ENCODE data around the gene ARHGEF4.

Gene ARHGEF4

DNA sequence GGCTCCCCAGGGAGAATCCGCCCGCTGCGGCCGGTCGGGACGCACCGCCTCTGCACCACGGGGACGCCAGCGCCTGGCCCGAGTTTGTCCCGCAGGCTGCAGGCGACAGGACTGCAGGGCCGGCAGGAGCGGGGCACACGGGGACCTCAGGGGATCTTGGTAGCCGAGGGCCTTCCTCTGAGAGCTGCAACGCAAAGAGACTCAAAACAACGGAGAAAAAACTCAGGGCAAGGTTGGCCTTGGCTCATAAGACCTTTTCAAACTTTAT is 79.7 kb downstream of the ARHGEF4 start:
- Mint-ChIP-seq H3K27me3 (peaks cover 8% of the 10 kb centered on the region), H3K4me3 (no peak overlapping the region), H3K9me3 (no peaks in the 10 kb centered on the region), H3K27ac (no peak overlapping the region), H3K36me3 (ENCODE audit: low read depth) (no peaks in the 10 kb centered on the region), H3K4me1 (ENCODE audit: low read depth) (no peaks in the 10 kb centered on the region)

DNA sequence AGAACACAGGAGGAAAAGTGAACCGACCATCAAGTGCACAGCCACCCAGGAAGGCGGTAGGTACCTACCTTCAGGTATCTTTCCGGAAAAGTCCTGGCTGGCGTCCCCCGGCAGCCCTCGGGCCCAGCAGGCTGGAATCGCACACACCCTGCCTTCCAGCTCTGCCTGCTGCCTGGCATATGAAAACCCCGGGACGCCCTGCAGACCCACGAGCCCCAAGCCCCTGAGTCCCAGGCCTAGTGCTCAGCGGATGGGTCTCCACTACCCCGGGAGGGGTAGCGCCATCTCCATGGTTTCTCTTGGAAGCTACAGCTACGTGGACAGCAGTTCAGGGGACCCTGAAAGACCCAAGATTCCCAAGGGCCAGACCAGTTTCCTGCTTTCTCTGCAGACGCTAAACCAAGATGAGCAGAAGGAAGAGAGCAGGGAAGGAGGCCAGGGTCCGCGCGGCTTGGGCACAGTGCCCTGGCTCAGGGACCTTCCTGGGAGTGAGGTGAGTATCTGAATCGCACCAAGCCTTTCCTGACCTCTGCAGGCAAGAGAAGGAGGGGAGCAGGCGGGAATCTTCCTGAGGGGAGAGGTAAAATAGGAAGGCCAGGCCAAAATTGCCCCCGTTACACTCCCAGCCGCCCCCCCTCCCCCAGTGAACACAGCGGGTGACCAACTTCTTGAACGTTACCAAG is 80.4 kb downstream of the ARHGEF4 start:
- Mint-ChIP-seq H3K36me3 (ENCODE audit: low read depth) (no peaks in the 10 kb centered on the region), H3K27ac (no peak overlapping the region), H3K4me1 (ENCODE audit: low read depth) (no peaks in the 10 kb centered on the region), H3K9me3 (no peaks in the 10 kb centered on the region), H3K27me3 (peaks cover 8% of the 10 kb centered on the region), H3K4me3 (no peak overlapping the region)

DNA sequence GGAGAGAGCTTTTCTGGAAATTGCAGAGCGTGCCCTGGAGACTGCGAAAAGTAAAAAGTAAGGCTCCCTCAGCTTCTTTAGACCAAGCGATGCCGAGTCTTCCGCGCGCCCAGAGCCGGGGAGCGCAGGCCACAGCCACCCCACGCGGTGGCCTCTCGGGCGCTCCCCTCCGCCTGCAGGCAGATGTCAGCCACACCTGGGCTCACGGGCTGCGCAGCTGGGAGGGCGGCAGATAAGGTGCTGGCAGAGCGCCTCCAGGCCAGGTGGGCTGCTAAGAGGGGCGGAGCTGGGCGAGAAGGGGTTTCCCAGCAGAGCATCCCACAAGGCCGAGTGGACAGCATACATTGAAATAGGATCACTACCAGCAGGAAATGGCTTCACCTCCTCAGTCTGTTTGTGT is 81.7 kb downstream of the ARHGEF4 start:
- Mint-ChIP-seq H3K36me3 (ENCODE audit: low read depth) (no peaks in the 10 kb centered on the region), H3K4me3 (no peak overlapping the region), H3K9me3 (no peaks in the 10 kb centered on the region), H3K4me1 (ENCODE audit: low read depth) (no peaks in the 10 kb centered on the region), H3K27me3 (peaks cover 8% of the 10 kb centered on the region), H3K27ac (no peak overlapping the region)

- Mint-ChIP-seq H3K27ac (no peak overlapping the region), H3K9me3 (no peaks in the 10 kb centered on the region), H3K36me3 (ENCODE audit: low read depth) (no peaks in the 10 kb centered on the region), H3K4me3 (no peak overlapping the region), H3K4me1 (ENCODE audit: low read depth) (no peaks in the 10 kb centered on the region), H3K27me3 (peaks cover 4% of the 10 kb centered on the region)
Observed at GRCh38 chr2:130920415-130921163, 83.9 kb downstream of the ARHGEF4 start.

- Mint-ChIP-seq H3K4me1 (ENCODE audit: low read depth) (no peaks in the 10 kb centered on the region), H3K27me3 (peaks cover 4% of the 10 kb centered on the region), H3K36me3 (ENCODE audit: low read depth) (no peaks in the 10 kb centered on the region), H3K27ac (no peak overlapping the region), H3K4me3 (no peak overlapping the region), H3K9me3 (no peaks in the 10 kb centered on the region)
Observed at GRCh38 chr2:130921164-130921476, 84.4 kb downstream of the ARHGEF4 start.

GRCh38 chr2:130922417-130922816 is 85.7 kb downstream of the ARHGEF4 start:
- Mint-ChIP-seq H3K36me3 (ENCODE audit: low read depth) (no peaks in the 10 kb centered on the region), H3K27ac (no peak overlapping the region), H3K4me3 (no peak overlapping the region), H3K4me1 (ENCODE audit: low read depth) (no peaks in the 10 kb centered on the region), H3K9me3 (peaks cover 4% of the 10 kb centered on the region), H3K27me3 (peaks cover 7% of the 10 kb centered on the region)

GRCh38 chr2:130928385-130928784 is 91.7 kb downstream of the ARHGEF4 start:
- Mint-ChIP-seq H3K27me3 (peaks cover 12% of the 10 kb centered on the region), H3K36me3 (ENCODE audit: low read depth) (no peaks in the 10 kb centered on the region), H3K4me3 (no peak overlapping the region), H3K4me1 (ENCODE audit: low read depth) (no peaks in the 10 kb centered on the region), H3K9me3 (peaks cover 12% of the 10 kb centered on the region), H3K27ac (no peak overlapping the region)

DNA sequence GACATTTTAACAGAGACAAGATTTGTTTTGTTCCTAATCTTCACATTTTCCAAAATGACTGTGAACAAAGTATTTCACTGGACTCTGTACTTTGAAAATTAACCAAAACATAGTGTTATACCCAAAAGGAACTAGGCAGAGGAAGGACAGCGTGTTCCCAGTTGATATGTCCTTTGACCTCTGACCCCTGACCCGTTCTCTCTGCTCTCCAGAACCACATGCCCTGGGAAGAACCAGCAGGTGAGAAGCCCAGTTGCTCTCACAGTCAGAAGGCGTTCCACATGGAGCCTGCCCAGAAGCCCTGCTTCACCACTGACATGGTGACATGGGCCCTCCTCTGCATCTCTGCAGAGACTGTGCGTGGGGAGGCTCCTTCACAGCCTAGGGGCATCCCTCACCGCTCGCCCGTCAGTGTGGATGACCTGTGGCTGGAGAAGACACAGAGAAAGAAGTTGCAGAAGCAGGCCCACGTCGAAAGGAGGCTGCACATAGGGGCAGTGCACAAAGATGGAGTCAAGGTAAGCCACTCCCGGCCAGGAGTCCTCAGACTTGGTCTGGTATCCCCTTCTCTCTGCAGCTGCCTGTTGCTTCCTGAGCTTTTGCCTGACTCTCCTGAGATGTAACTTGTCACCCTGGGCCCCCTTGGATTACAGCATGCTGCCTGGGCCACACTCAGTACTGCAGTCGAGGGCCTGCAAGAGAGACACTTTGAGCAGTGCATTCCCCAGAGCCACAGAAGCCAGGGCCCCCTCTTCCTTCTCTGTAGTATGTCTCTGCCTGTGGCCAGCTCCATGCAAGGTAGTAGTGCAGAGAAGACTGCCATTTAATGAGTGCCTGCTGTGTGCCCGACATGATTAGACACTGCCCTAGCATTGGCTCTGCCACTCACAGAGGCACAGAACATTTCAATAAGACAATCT is 94.3 kb downstream of the ARHGEF4 start:
- peaks cover 20% of the 10 kb centered on the region for H3K27me3 Mint-ChIP-seq
- peaks cover 16% of the 10 kb centered on the region for H3K9me3 Mint-ChIP-seq

DNA sequence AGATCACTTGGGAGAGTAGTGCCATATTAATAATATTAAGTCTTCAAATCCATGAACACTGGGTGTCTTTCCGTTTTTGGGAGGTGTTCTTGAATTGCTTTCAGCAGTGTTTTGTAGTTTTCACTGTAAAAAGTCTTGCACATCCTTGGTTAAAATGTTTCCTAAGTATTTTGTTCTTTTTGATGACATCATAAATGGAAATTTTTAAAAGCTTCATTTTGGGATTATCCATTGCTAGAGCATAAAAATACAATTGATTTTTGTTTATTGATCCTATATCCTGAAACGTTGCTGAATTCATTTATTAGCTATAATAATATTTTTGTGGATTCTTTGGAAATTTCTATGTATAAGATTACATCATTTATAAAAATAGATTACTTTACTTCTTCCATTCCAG is 96.8 kb downstream of the ARHGEF4 start:
- no peak overlapping the region for H3K27ac Mint-ChIP-seq
- H3K36me3 Mint-ChIP-seq (ENCODE audit: low read depth) = no peaks in the 10 kb centered on the region
- no peak overlapping the region for H3K4me3 Mint-ChIP-seq
- peaks cover 17% of the 10 kb centered on the region for H3K9me3 Mint-ChIP-seq
- peaks cover 11% of the 10 kb centered on the region for H3K27me3 Mint-ChIP-seq
- H3K4me1 Mint-ChIP-seq (ENCODE audit: low read depth) = no peaks in the 10 kb centered on the region

More for the DNA sequence above, 94.3 kb downstream of the ARHGEF4 start:
- no peaks in the 10 kb centered on the region for H3K36me3 Mint-ChIP-seq (ENCODE audit: low read depth)
- no peak overlapping the region for H3K27ac Mint-ChIP-seq
- no peak overlapping the region for H3K4me3 Mint-ChIP-seq
- no peaks in the 10 kb centered on the region for H3K4me1 Mint-ChIP-seq (ENCODE audit: low read depth)

GRCh38 chr2:130936451-130936850 is 99.7 kb downstream of the ARHGEF4 start:
- peaks cover 11% of the 10 kb centered on the region for H3K27me3 Mint-ChIP-seq
- no peaks in the 10 kb centered on the region for H3K36me3 Mint-ChIP-seq (ENCODE audit: low read depth)
- H3K4me3 Mint-ChIP-seq = no peak overlapping the region
- no peaks in the 10 kb centered on the region for H3K4me1 Mint-ChIP-seq (ENCODE audit: low read depth)
- H3K27ac Mint-ChIP-seq = no peak overlapping the region
- H3K9me3 Mint-ChIP-seq = peaks cover 14% of the 10 kb centered on the region

DNA sequence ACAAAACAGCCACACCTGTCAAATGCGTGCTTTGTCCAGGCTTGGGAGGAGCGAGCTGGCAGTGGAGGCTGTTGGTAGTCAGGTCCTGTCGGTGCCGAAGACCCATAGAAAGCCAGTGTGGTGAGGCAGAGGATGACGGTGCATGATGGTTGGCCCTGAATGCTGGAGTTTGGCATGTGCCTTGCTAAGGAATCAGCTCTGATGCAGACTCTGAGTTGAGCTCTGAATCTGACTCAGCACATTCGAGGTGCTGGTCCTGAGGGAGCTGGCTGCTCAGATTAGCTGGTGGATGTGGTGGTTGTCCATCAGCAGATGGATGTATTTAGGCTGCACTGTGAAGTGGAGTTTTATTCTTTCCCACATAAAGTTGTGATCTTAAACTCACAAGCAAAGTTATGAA is 111.3 kb downstream of the ARHGEF4 start:
- H3K4me3 Mint-ChIP-seq = no peak overlapping the region
- peaks cover 38% of the 10 kb centered on the region for H3K9me3 Mint-ChIP-seq
- no peaks in the 10 kb centered on the region for H3K4me1 Mint-ChIP-seq (ENCODE audit: low read depth)
- H3K27me3 Mint-ChIP-seq = peaks cover 13% of the 10 kb centered on the region
- no peaks in the 10 kb centered on the region for H3K36me3 Mint-ChIP-seq (ENCODE audit: low read depth)
- no peak overlapping the region for H3K27ac Mint-ChIP-seq

DNA sequence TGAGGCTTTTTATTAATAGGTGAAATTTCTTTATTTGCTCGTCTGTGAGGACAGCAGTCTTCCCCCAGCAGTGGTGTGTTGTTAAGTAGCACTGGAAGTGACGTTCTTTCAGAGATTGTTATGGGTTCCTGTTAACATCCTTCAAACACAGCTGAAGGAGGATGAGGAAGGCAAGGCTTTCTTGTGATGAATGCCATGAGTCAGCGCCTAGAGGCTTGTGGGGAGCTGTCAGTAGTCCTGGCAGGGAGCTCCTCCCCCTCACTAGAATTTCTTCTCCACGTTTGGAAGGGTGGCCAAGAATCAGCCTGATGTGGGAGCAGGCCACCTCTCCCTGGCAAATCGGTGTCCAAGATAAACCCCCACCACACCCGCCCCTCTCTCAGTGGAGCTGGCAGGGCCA is 113.2 kb downstream of the ARHGEF4 start:
- Mint-ChIP-seq H3K4me1 (ENCODE audit: low read depth) (no peaks in the 10 kb centered on the region), H3K9me3 (peaks cover 28% of the 10 kb centered on the region), H3K4me3 (no peak overlapping the region), H3K27ac (no peak overlapping the region), H3K36me3 (ENCODE audit: low read depth) (no peaks in the 10 kb centered on the region), H3K27me3 (peaks cover 16% of the 10 kb centered on the region)

DNA sequence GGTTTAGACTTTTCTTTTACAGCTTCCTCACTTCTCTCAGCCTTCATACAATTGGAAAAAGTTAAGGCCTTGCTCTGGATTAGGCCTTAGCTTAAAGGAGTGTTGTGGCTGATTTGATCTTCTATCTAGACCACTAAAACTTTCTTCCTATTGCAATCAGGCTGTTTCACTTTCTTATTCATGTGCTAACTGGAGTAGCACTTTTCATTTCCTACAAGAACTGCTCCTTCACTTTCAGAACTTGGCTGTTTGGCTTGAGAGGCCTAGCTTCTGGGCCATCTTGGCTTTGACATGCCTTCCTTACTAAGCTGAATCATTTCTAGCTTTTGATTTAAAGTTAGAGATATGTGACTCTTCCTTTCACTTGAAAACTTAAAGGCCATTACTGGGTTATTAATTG is 114.3 kb downstream of the ARHGEF4 start:
- Mint-ChIP-seq H3K27ac (no peak overlapping the region), H3K27me3 (peaks cover 12% of the 10 kb centered on the region), H3K36me3 (ENCODE audit: low read depth) (no peaks in the 10 kb centered on the region), H3K9me3 (peaks cover 28% of the 10 kb centered on the region), H3K4me1 (ENCODE audit: low read depth) (no peaks in the 10 kb centered on the region), H3K4me3 (no peak overlapping the region)

- peaks cover 20% of the 10 kb centered on the region for H3K27me3 Mint-ChIP-seq
- H3K4me1 Mint-ChIP-seq (ENCODE audit: low read depth) = no peaks in the 10 kb centered on the region
- H3K9me3 Mint-ChIP-seq = peaks cover 24% of the 10 kb centered on the region
- H3K36me3 Mint-ChIP-seq (ENCODE audit: low read depth) = no peaks in the 10 kb centered on the region
- H3K27ac Mint-ChIP-seq = no peak overlapping the region
- H3K4me3 Mint-ChIP-seq = no peak overlapping the region
Observed at GRCh38 chr2:130954873-130955272, 118.2 kb downstream of the ARHGEF4 start.

DNA sequence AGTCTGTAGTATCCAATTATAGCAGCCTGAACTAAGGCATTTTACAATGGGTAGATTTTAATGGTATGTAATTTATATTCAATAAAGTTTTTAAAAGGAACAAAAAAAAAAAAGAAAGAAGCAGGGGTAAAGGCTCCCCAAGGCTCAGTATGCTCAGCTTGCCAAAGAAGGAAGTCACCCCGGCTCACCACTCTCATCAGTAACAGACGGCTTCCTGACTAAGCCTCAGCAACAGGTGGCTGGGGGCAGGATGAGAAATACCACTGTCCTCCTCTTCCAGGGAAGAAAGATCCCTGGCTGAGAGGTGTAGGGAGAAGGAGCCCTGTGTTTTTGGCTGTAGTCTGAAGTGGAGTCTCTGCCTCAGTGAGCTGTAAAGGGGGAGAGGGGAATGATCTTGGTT is 121.2 kb downstream of the ARHGEF4 start:
- no peaks in the 10 kb centered on the region for H3K4me1 Mint-ChIP-seq (ENCODE audit: low read depth)
- H3K4me3 Mint-ChIP-seq = no peak overlapping the region
- peaks cover 34% of the 10 kb centered on the region for H3K27me3 Mint-ChIP-seq
- H3K9me3 Mint-ChIP-seq = peaks cover 15% of the 10 kb centered on the region
- H3K27ac Mint-ChIP-seq = no peak overlapping the region
- H3K36me3 Mint-ChIP-seq (ENCODE audit: low read depth) = no peaks in the 10 kb centered on the region
